Measurements from ENCODE around the gene IZUMO4.
A peak's percentile ranks its signal among the peaks of the same experiment; 100 is the strongest.

The IZUMO4 gene

GRCh38 chr19:2096480-2097202 is at the start of gene IZUMO4:
IZUMO4 (plus strand) TSS chr19:2096915; CDS start chr19:2096946, 31 bp downstream.
- FAIRE-seq: no peak

DNA sequence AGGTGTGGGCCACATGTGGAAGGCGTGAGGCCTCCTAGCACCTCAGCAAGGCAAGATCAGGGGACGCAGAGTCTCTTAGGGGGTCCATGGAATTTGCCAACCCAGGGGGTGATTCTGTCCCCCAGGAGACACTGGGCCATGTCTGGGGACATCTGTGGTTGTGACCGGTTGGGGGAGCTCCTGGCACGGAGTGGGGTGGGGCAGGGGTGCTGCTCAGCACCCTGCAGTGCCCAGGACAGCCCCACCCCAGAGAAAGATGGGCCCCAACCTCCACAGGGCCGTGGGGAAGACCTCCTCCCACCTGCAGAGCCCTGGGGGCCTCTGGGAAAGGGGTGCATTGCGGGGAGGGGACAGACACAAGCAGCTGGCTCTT is 49.7 kb upstream of the IZUMO4 start:
- FAIRE-seq: no peak

GRCh38 chr19:2047449-2048103 is 49.1 kb upstream of the IZUMO4 start:
- FAIRE-seq: no peak

GRCh38 chr19:2048104-2048958 is 48.4 kb upstream of the IZUMO4 start:
- FAIRE-seq: no peak

GRCh38 chr19:2048959-2049740 is 47.6 kb upstream of the IZUMO4 start:
- no peak for FAIRE-seq

DNA sequence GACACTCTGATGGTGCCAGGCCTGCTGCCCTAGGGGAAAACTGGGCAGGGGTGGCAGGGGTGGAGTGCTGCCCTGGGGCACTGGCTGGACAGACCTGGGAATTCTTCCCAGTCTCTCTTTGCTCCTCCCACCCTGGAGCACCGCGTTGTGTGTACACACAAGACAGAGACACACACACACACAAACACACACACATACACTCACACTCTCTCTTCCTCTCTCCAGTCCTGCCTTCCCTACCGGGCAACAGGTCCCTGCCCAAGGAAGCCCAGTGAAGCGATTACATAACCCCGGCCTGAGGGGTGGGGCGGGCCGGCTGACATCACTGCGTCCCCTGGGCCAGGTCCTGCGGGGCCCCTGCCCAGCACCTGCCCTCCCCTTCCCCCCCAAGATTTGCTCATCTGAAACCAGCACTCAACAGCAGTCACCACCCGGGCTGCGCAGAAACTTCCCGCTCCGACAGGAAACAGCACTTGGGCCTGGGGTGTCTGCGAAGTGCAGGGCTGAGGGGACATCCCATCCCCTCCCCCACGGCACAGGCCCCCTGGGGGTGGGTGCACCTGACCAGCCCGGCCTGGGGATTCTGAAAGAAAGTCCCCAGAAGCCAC is 46.9 kb upstream of the IZUMO4 start:
- peak; percentile 31 for FAIRE-seq

- no peak for FAIRE-seq
Measured at GRCh38 chr19:2050349-2050990, 46.2 kb upstream of the IZUMO4 start.

GRCh38 chr19:2050991-2051772 is 45.5 kb upstream of the IZUMO4 start, which contains the start of gene MKNK2:
MKNK2 (minus strand) TSS chr19:2051244; CDS start chr19:2050851, 393 bp downstream.
- FAIRE-seq: peak; percentile 6

GRCh38 chr19:2051773-2052704 is 44.7 kb upstream of the IZUMO4 start:
- no peak for FAIRE-seq

- FAIRE-seq: no peak
Measured at GRCh38 chr19:2053601-2054389, 42.9 kb upstream of the IZUMO4 start.

GRCh38 chr19:2054763-2055162 is 42.0 kb upstream of the IZUMO4 start:
- FAIRE-seq: no peak

GRCh38 chr19:2055931-2056836 is 40.5 kb upstream of the IZUMO4 start:
- no peak for FAIRE-seq

GRCh38 chr19:2056837-2057192 is 39.9 kb upstream of the IZUMO4 start:
- FAIRE-seq: no peak

DNA sequence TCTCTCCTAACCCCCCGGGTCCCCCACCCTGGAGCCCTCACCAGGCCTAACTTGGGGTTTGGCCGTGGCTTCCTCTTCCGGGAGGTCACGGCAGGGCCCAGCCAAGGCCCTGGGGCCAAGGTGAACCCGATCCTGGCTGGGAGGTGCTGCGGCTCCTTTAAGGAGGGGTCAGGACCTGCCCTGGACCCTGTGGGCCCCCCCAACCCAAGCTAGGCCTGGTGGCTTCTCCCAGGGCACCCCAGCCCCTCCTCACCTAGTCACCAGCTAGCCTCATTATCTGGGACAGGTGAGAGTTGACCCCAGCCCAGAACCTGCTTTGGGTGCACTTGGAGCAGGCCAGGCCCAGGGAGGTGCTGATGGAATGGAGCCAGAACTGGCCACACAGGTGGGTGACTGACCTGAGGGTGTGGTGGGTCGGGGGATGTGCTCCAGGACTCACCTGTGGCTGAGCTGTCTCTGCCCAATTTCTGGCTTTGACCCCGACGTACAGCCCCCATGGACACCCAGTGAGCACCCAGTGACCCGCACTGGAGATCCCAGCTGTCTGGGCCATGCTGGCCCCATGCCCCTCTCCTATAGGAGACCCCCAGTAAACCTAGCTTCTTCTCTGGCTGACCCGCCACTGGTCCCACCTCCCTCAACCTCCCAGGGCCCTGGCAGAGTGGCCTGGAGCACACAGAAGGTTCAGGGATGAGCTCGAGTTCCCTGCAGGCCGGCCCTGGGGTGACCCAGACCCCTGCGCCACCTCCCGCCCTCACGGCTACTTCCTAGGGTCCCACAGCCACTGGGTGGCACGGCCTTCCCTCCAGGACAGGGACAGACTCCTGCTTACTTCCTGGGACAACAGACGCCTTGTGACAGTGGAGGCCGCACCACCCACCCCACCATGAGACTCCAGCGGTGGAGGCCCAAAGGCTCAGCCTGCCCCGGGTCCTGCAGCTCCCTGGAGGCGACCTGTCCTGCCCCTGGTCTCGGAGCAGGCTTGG is 38.9 kb upstream of the IZUMO4 start:
- FAIRE-seq: no peak

- FAIRE-seq: no peak
Measured at GRCh38 chr19:2058570-2059421, 37.9 kb upstream of the IZUMO4 start.

Data from G401.6 (cell line).